Measurements from ENCODE around the gene ANXA8. TPM values are rescaled to one million over a fixed set of nuclear protein-coding genes. Genes with fewer than 3 reads are reported as not detected.

The ANXA8 gene, protein sequence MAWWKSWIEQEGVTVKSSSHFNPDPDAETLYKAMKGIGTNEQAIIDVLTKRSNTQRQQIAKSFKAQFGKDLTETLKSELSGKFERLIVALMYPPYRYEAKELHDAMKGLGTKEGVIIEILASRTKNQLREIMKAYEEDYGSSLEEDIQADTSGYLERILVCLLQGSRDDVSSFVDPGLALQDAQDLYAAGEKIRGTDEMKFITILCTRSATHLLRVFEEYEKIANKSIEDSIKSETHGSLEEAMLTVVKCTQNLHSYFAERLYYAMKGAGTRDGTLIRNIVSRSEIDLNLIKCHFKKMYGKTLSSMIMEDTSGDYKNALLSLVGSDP
- 0.07 TPM in 1 of 2 replicates, not detected in the other for total RNA-seq

DNA sequence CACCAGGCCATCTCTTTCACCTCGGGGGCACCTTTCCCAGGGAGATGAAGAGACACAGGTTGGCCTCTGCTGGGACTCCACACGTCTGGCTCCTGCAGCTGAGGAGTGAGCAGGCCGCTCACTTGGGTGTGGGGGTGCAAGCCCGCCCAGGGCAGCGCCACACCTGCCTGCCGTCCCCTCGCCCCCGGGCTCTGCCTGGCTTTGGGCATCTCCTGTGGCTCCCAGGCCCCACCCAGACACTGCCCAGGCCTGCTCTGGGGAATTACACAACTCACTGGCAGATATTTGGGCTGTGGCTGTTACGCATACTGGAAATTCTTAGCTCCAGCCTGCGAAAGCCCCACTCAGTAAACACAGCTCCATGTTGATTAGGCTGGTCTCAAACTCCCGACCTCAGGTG is at the start of gene ANXA8:
Gene ANXA8 (minus strand): TSS at position 193 of the 400 bp plus-strand sequence. CDS start 182 bp downstream, at position 11.

DNA sequence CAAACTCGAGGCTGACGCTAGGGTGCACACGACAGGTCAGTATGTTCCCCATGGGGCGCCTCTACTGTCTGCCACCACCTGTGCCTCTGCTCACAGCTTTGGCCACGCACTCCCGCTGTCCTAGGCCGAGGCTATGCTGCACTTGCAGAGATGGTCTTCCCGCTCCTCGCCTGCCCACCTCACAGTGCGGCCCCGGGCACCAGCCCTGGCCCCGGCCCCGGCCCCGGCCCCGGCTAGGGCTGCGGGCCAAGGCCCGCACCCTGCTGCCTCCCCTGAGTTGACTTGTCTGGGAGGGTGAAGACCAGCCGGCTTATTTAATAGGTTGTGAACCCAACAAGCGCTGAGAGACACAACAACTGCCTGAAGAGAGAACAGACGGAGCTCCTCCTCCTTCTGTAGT is 39.6 kb upstream of the ANXA8 start, which contains the start of gene AGAP9:
Gene AGAP9 (minus strand): TSS at position 164 of the 400 bp plus-strand sequence. CDS start 112 bp downstream, at position 52.

DNA sequence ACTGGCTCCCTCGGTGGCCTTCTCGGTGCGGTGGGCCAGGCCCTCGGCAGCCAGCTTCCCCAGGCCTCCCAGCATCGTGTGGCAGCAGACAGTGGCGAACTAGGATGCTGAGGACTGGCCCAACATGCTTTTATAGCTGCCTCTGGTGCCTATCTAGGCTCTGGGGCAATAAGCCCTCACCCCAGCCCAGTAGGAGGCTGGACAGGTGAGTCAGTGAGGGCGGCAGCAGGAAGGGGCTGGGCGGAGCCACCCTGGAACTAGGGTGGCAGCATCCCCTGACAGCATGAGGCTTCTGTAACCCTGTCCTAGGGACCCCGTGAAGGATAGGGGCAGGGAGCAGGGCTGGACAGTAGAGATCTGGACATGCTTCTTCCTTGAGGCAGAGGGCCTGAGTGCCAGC is 7.7 kb upstream of the ANXA8 start, which contains the start of gene FAM25G:
Gene FAM25G (minus strand): TSS at position 101 of the 400 bp plus-strand sequence. CDS start 26 bp downstream, at position 75.

Other genes with a start within 250 kb of the ANXA8 start
- 0.03 and 5.5 TPM in 2 replicates for gene GDF10, start 183.9 kb downstream of the ANXA8 start, total RNA-seq
- gene GDF2, start 161.7 kb downstream of the ANXA8 start, total RNA-seq = not detected in 2 replicates
- not detected in 2 replicates for gene RBP3, start 135.8 kb downstream of the ANXA8 start, total RNA-seq
- 0.13 TPM in 1 of 2 replicates, not detected in the other for gene ZNF488, start 99.8 kb downstream of the ANXA8 start, total RNA-seq
- gene FAM25G, start 7.6 kb upstream of the ANXA8 start, total RNA-seq = not detected in 2 replicates
- 2.2 and 4.0 TPM in 2 replicates for gene AGAP9, start 39.5 kb upstream of the ANXA8 start, total RNA-seq

Measured in smooth muscle cell of the pulmonary artery (primary cell).